HepG2 (cell line): ENCODE results near the gene MIS18A. TPM values are rescaled to one million over a fixed set of nuclear protein-coding genes. Genes with fewer than 3 reads are reported as not detected.

Experiments used
- ATAC-seq: fragments of 200-7000 bp; cut with Tn5 transposase; 3 replicates; pipeline ENCODE4 v1.9.1; 2020; ENCODE audit warnings: mild to moderate bottlenecking, moderate library complexity
- BruUV-seq: library from RNA; stranded (reverse); fragments of 400-500 nt; replicated peaks from 2 replicates; lab custom pipeline; 2021; lab: Mats Ljungman, UMichigan
- CTCF ChIA-PET: fragments of 300-600 bp; formaldehyde crosslinking; extraction: SDS; loops from one replicate; lab custom pipeline; 2021; ENCODE audit warnings: low total read pairs, inconsistent platforms, low intra/inter-chr PET ratio; lab: Yijun Ruan, JAX
- POLR2A ChIA-PET: fragments of 350-600 bp; sonication (Branson Sonifier 250); formaldehyde crosslinking; loops from one replicate; lab custom pipeline; 2020; ENCODE audit warnings: antibody characterized with exemption, inconsistent platforms; lab: Yijun Ruan, JAX
- DNase-seq: peaks from one replicate; pipeline ENCODE4 v3.0.0-alpha.2; 2015; ENCODE audit warnings: low spot score
- FAIRE-seq: peaks from 3 replicates; lab custom pipeline; 2011; peaks lifted over from hg19 to GRCh38; lab: Jason Lieb, UNC
- H2AFZ ChIP-seq: one replicate; pipeline ENCODE4 v1.6.1; 2011; ENCODE audit warnings: low read length, inconsistent platforms
- H3K27ac ChIP-seq: fragments of 300-600 bp; 3 replicates; pipeline ENCODE4 v1.8.0; 2011; ENCODE audit warnings: mixed run types, mild to moderate bottlenecking, mixed read lengths, low read length, inconsistent platforms; ENCODE audit not compliant: insufficient read depth; ENCODE audit errors: extremely low read length
- H3K27me3 ChIP-seq, 2 experiments: fragments of 200-600 bp in 1 of 2; 2 replicates in 1 of 2; 3 replicates in 1 of 2; pipeline versions ENCODE4 v1.6.0 to v1.8.0; 2011; ENCODE audit warnings: low read length in 2 of 2, mild to moderate bottlenecking in 2 of 2, moderate library complexity in 2 of 2, inconsistent platforms in 1 of 2; ENCODE audit not compliant: insufficient read depth in 2 of 2, control insufficient read depth in 1 of 2
- H3K36me3 ChIP-seq, 2 experiments: fragments of 200-600 bp in 1 of 2; replicated peaks in 1 of 2; 2 replicates in 1 of 2; 3 replicates in 1 of 2; pipeline versions ENCODE4 v1.5.1 to v1.8.0; 2011; ENCODE audit warnings: low read length in 2 of 2, inconsistent platforms in 1 of 2; ENCODE audit not compliant: insufficient read depth in 2 of 2, control insufficient read depth in 1 of 2
- H3K4me1 ChIP-seq: 2 replicates; pipeline ENCODE4 v1.5.1; 2012; ENCODE audit warnings: low read length, inconsistent platforms; ENCODE audit not compliant: insufficient read depth
- H3K4me2 ChIP-seq: 2 replicates; pipeline ENCODE4 v1.6.0; 2011; ENCODE audit warnings: low read depth, low read length, inconsistent platforms
- H3K4me3 ChIP-seq, 3 experiments: fragments of 200-600 bp in 1 of 3; sonication (generic), shearing (Covaris generic) in 1 of 3; replicated peaks in 1 of 3; 2 replicates each; pipeline ENCODE4 v1.5.1; 2011 to 2016; ENCODE audit warnings: low read length in 3 of 3, inconsistent platforms in 2 of 3, low read depth in 2 of 3, mild to moderate bottlenecking in 2 of 3, control low read depth in 1 of 3, mixed read lengths in 1 of 3; ENCODE audit not compliant: insufficient read depth in 1 of 3
- H3K79me2 ChIP-seq: one replicate; pipeline ENCODE4 v1.6.1; 2011; ENCODE audit warnings: low read length, inconsistent platforms; ENCODE audit not compliant: insufficient read depth
- H3K9ac ChIP-seq: 2 replicates; pipeline ENCODE4 v1.6.0; 2011; ENCODE audit warnings: mild to moderate bottlenecking, low read depth, low read length, inconsistent platforms; ENCODE audit not compliant: insufficient read depth
- H3K9me3 ChIP-seq: 2 replicates; pipeline ENCODE4 v1.5.1; 2012; ENCODE audit warnings: mild to moderate bottlenecking, low read length
- H4K20me1 ChIP-seq: 2 replicates; pipeline ENCODE4 v1.6.0; 2011; ENCODE audit warnings: inconsistent platforms, mild to moderate bottlenecking, low read length, moderate library complexity; ENCODE audit not compliant: insufficient read depth
- CEBPG ChIP-seq: IDR thresholded peaks from 2 replicates; pipeline ENCODE4 v1.6.1; 2016
- HCFC1 ChIP-seq: fragments of 150-350 bp; IDR thresholded peaks from 2 replicates; pipeline ENCODE4 v1.6.1; 2014; ENCODE audit warnings: low read depth, low read length
- KAT8 ChIP-seq: IDR thresholded peaks from 2 replicates; pipeline ENCODE4 v1.6.1; 2016; ENCODE audit warnings: missing genetic modification reagents, missing compliant biosample characterization
- SMARCE1 ChIP-seq: fragments of 450-650 bp; IDR thresholded peaks from 2 replicates; pipeline ENCODE4 v1.6.1; 2017; ENCODE audit warnings: borderline replicate concordance
- SNRNP70 ChIP-seq: fragments of 200-400 bp; formaldehyde crosslinking; IDR thresholded peaks from 2 replicates; pipeline ENCODE4 v1.6.1; 2017; ENCODE audit warnings: mild to moderate bottlenecking, low read depth, low read length, moderate library complexity
- TAF15 ChIP-seq: fragments of 200-400 bp; formaldehyde crosslinking; IDR thresholded peaks from one replicate; pipeline ENCODE4 v1.6.1; 2018; ENCODE audit warnings: mild to moderate bottlenecking, low read depth, low read length; ENCODE audit not compliant: poor library complexity, severe bottlenecking
- XBP1 ChIP-seq: sonication (generic); formaldehyde crosslinking; IDR thresholded peaks from 2 replicates; pipeline ENCODE4 v1.5.0; 2020; ENCODE audit warnings: missing genetic modification reagents
- ZFAT ChIP-seq: sonication (generic); formaldehyde crosslinking; conservative IDR thresholded peaks from 2 replicates; pipeline ENCODE4 v1.8.1; 2023; ENCODE audit warnings: missing genetic modification reagents, inconsistent platforms
- ZNF792 ChIP-seq: IDR thresholded peaks from 2 replicates; pipeline ENCODE4 v1.6.1; 2016
- in situ Hi-C: cut with HindIII; loops from 2 replicates; pipeline ENCODE4 v1.10.0; 2017; ENCODE audit warnings: low pct_unique_long_range_greater_than_20kb; ENCODE audit not compliant: extremely low pct_ligation_motif_present
- intact Hi-C: fragments of 100-400 bp; cut with micrococcal nuclease; formaldehyde crosslinking; loops from one replicate; pipeline ENCODE4 v1.10.0; 2022; ENCODE audit not compliant: unreplicated experiment
- polyA plus RNA-seq, 8 experiments: library from polyadenylated mRNA; depleted of rRNA in 3 of 8; stranded (reverse) in 7 of 8; unstranded in 1 of 8; fragments of >200 nt; fragmentation: Illumina TruSeq in 4 of 8; extraction: Trizol in 4 of 8; gene quantifications; 2 replicates each; pipeline versions ENCODE4 v1.2.1 to v1.2.3, GENCODE V29; 2011 to 2016; ENCODE audit warnings: low read depth in 4 of 8, missing spikeins in 1 of 8, mixed read lengths in 1 of 8; ENCODE audit not compliant: insufficient read depth in 1 of 8
- total RNA-seq, 5 experiments: library from RNA; depleted of rRNA; stranded (reverse); fragments of >200 nt; fragmentation: Illumina TruSeq; extraction: Trizol; gene quantifications; 2 replicates each; pipeline ENCODE4 v1.2.3, GENCODE V29; 2016; ENCODE audit warnings: low read depth in 1 of 5

The MIS18A gene
- total and polyA plus RNA-seq, 2 of the 13 experiments (the other 11 are each of a cell fraction or from before 2014, with no cell fraction given) = 11.2 to 41.4 TPM

GRCh38 chr21:32253215-32253641 lies 25.6 kb downstream of the MIS18A start (continued):
- TF ChIP-seq SNRNP70 (no peak), TAF15 (no peak), XBP1 (CRISPR knock-in tag) (no peak), HCFC1 (no peak), KAT8 (CRISPR knock-in tag) (no peak), SMARCE1 (no peak), ZFAT (CRISPR knock-in tag) (no peak), ZNF792 (CRISPR knock-in tag) (no peak)

GRCh38 chr21:32252136-32252535 lies 26.7 kb downstream of the MIS18A start:
- H3K79me2 ChIP-seq = no peaks in the 10 kb centered on the region
- no peaks in the 10 kb centered on the region for H3K4me1 ChIP-seq
- H3K9ac ChIP-seq = no peak overlapping the region
- BruUV-seq = no TSS peak
- in situ Hi-C loops = loop anchor here (10.0 to 25.0 kb wide), 2 partner anchors 265 to 477 kb away; no protein-coding TSS in a partner anchor
- no peaks in the 10 kb centered on the region for H3K36me3 ChIP-seq
- no peak for ATAC-seq
- H3K27ac ChIP-seq = no peak overlapping the region
- H3K27me3 ChIP-seq = peaks cover 0 to 36% of the 10 kb centered on the region in 2 experiments; a peak in 4 of 5 replicates
- intact Hi-C loops = no loop called here
- no peak overlapping the region for H2AFZ ChIP-seq
- H3K4me3 ChIP-seq = no peak overlapping the region
- no peaks in the 10 kb centered on the region for H3K9me3 ChIP-seq
- POLR2A ChIA-PET = no interaction called here
- DNase-seq = no peak
- no peak overlapping the region for H3K4me2 ChIP-seq
- FAIRE-seq = no peak
- no peak for TF ChIP-seq CEBPG (CRISPR knock-in tag)
- CTCF ChIA-PET = no interaction called here
- no peaks in the 10 kb centered on the region for H4K20me1 ChIP-seq
